Loucy (cell line): Measurements from ENCODE around the gene BET1.

Experiments
- H2AFZ ChIP-seq: fragments of 200-600 bp; sonication (generic); 2 replicates; pipeline ENCODE4 v1.6.0; 2016; ENCODE audit warnings: antibody characterized with exemption, mild to moderate bottlenecking, low read length, moderate library complexity
- H3F3A ChIP-seq: fragments of 200-600 bp; 2 replicates; pipeline ENCODE4 v1.6.0; 2016; ENCODE audit warnings: antibody characterized with exemption, low read depth, mild to moderate bottlenecking
- H3K27me3 ChIP-seq: fragments of 200-600 bp; sonication (generic); 2 replicates; pipeline ENCODE4 v1.6.1; 2014; ENCODE audit warnings: low read length, mild to moderate bottlenecking; ENCODE audit not compliant: insufficient read depth, poor library complexity, severe bottlenecking
- H3K36me3 ChIP-seq: fragments of 200-600 bp; sonication (generic); 2 replicates; pipeline ENCODE4 v1.6.1; 2016; ENCODE audit warnings: low read length; ENCODE audit not compliant: insufficient read depth
- H3K4me1 ChIP-seq: fragments of 200-600 bp; sonication (generic); 2 replicates; pipeline ENCODE4 v1.5.1; 2014; ENCODE audit warnings: low read length, mild to moderate bottlenecking; ENCODE audit not compliant: insufficient read depth, poor library complexity, severe bottlenecking
- H3K4me2 ChIP-seq: fragments of 200-600 bp; sonication (generic); 2 replicates; pipeline ENCODE4 v1.6.0; 2014; ENCODE audit warnings: antibody characterized with exemption, low read length, low read depth, mild to moderate bottlenecking; ENCODE audit not compliant: poor library complexity, severe bottlenecking
- H3K4me3 ChIP-seq: fragments of 200-600 bp; sonication (generic); 2 replicates; pipeline ENCODE4 v1.5.1; 2014; ENCODE audit warnings: low read length, mild to moderate bottlenecking, mixed read lengths; ENCODE audit not compliant: poor library complexity, severe bottlenecking
- H3K79me2 ChIP-seq: fragments of 200-600 bp; sonication (generic); 2 replicates; pipeline ENCODE4 v1.6.1; 2014; ENCODE audit warnings: low read length; ENCODE audit not compliant: insufficient read depth
- H3K9ac ChIP-seq: fragments of 200-600 bp; sonication (generic); 2 replicates; pipeline ENCODE4 v1.6.0; 2014; ENCODE audit warnings: mild to moderate bottlenecking, low read depth, low read length, moderate library complexity; ENCODE audit not compliant: poor library complexity, severe bottlenecking
- H3K9me2 ChIP-seq: fragments of 200-600 bp; sonication (generic); replicated peaks from 2 replicates; pipeline ENCODE4 v1.6.1; 2016; ENCODE audit warnings: low read depth, low read length, mixed read lengths
- H3K9me3 ChIP-seq: fragments of 200-600 bp; sonication (generic); 2 replicates; pipeline ENCODE4 v1.6.1; 2014; ENCODE audit warnings: mild to moderate bottlenecking, antibody characterized with exemption, low read length, low read depth; ENCODE audit not compliant: insufficient read depth
- H4K20me1 ChIP-seq: fragments of 200-600 bp; sonication (generic); 2 replicates; pipeline ENCODE4 v1.6.0; 2014; ENCODE audit warnings: antibody characterized with exemption, low read length, mild to moderate bottlenecking; ENCODE audit not compliant: insufficient read depth, poor library complexity, severe bottlenecking
- EZH2phosphoT487 ChIP-seq: fragments of 200-600 bp; IDR thresholded peaks from 2 replicates; pipeline ENCODE4 v1.6.1; 2018; ENCODE audit warnings: antibody characterized with exemption, mild to moderate bottlenecking, moderate library complexity, borderline replicate concordance
- TF ChIP-seq, protein P1 (sequence below): fragments of 200-600 bp; sonication (generic); conservative IDR thresholded peaks from 2 replicates; pipeline ENCODE4 v1.5.1; 2014; ENCODE audit warnings: mild to moderate bottlenecking, antibody characterized with exemption, low read length

Gene BET1

GRCh38 chr7:93949423-93949822 lies 54.7 kb downstream of the BET1 start:
- no peaks in the 10 kb centered on the region for H4K20me1 ChIP-seq

DNA sequence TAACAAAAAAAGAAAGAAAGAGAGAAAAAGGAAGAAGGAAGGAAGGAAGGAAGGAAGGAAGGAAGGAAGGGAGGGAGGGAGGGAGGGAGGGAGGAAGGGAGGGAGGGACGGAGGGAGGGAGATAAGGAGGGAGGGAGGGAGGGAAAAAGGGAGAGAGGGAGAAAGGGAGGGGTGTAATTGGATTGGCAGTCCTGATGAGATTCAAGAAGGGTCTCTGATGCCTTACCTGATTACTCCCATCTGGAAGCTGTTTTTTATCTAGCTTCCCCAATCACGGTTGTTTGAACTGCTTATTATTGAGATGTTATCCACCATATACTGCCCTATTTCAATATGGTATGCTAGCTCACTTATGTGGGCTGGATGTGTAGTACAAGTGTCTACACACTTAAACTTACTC lies 55.3 kb downstream of the BET1 start:
- no peak overlapping the region for H3K4me2 ChIP-seq
- no peak overlapping the region for H3K4me3 ChIP-seq
- no peaks in the 10 kb centered on the region for H3K27me3 ChIP-seq
- H3K9me2 ChIP-seq = no peaks in the 10 kb centered on the region
- H2AFZ ChIP-seq = no peak overlapping the region
- no peaks in the 10 kb centered on the region for H3K9me3 ChIP-seq
- no peaks in the 10 kb centered on the region for H3F3A ChIP-seq
- H4K20me1 ChIP-seq = no peaks in the 10 kb centered on the region
- no peak for TF ChIP-seq EZH2phosphoT487
- TF ChIP-seq, protein P1, sequence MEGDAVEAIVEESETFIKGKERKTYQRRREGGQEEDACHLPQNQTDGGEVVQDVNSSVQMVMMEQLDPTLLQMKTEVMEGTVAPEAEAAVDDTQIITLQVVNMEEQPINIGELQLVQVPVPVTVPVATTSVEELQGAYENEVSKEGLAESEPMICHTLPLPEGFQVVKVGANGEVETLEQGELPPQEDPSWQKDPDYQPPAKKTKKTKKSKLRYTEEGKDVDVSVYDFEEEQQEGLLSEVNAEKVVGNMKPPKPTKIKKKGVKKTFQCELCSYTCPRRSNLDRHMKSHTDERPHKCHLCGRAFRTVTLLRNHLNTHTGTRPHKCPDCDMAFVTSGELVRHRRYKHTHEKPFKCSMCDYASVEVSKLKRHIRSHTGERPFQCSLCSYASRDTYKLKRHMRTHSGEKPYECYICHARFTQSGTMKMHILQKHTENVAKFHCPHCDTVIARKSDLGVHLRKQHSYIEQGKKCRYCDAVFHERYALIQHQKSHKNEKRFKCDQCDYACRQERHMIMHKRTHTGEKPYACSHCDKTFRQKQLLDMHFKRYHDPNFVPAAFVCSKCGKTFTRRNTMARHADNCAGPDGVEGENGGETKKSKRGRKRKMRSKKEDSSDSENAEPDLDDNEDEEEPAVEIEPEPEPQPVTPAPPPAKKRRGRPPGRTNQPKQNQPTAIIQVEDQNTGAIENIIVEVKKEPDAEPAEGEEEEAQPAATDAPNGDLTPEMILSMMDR = no peak
- no peaks in the 10 kb centered on the region for H3K79me2 ChIP-seq
- H3K9ac ChIP-seq = no peak overlapping the region
- peaks cover 15% of the 10 kb centered on the region for H3K4me1 ChIP-seq
- no peaks in the 10 kb centered on the region for H3K36me3 ChIP-seq

More at GRCh38 chr7:93949423-93949822, 54.7 kb downstream of the BET1 start:
- Histone ChIP-seq H3F3A (no peaks in the 10 kb centered on the region), H3K4me2 (no peak overlapping the region), H3K79me2 (no peaks in the 10 kb centered on the region), H3K27me3 (no peaks in the 10 kb centered on the region), H3K36me3 (no peaks in the 10 kb centered on the region), H3K9ac (no peak overlapping the region), H3K9me2 (no peaks in the 10 kb centered on the region), H3K4me3 (no peak overlapping the region), H3K4me1 (peaks cover 13% of the 10 kb centered on the region), H3K9me3 (no peaks in the 10 kb centered on the region), H2AFZ (no peak overlapping the region)
- TF ChIP-seq, protein P1 = no peak
- TF ChIP-seq EZH2phosphoT487 = no peak

- H3F3A ChIP-seq = no peaks in the 10 kb centered on the region
- H3K4me3 ChIP-seq = no peak overlapping the region
- H3K27me3 ChIP-seq = no peaks in the 10 kb centered on the region
- peaks cover 15% of the 10 kb centered on the region for H3K4me1 ChIP-seq
- TF ChIP-seq, protein P1 = no peak
- no peak for TF ChIP-seq EZH2phosphoT487
- H3K4me2 ChIP-seq = no peak overlapping the region
- no peaks in the 10 kb centered on the region for H3K79me2 ChIP-seq
- no peaks in the 10 kb centered on the region for H3K9me3 ChIP-seq
- no peaks in the 10 kb centered on the region for H3K36me3 ChIP-seq
- no peak overlapping the region for H3K9ac ChIP-seq
- H4K20me1 ChIP-seq = no peaks in the 10 kb centered on the region
- H3K9me2 ChIP-seq = no peaks in the 10 kb centered on the region
- H2AFZ ChIP-seq = no peak overlapping the region
These were observed 56.0 kb downstream of the BET1 start for GRCh38 chr7:93948106-93948505.
